G401.6 (cell line): ENCODE data around the gene P2RX5.
"Not testable (repeated sequence)": the region's sequence is repeated elsewhere in the genome, so short reads cannot be mapped to it uniquely, and the experiment has no call there.

Source experiments
- FAIRE-seq: peaks from 2 replicates; lab custom pipeline; 2012; peaks lifted over from hg19 to GRCh38; lab: Jason Lieb, UNC

Gene P2RX5

GRCh38 chr17:3710951-3711383 is 15.0 kb upstream of the P2RX5 start:
- no peak for FAIRE-seq

- no peak for FAIRE-seq
Measured at GRCh38 chr17:3708366-3708765, 12.4 kb upstream of the P2RX5 start.

DNA sequence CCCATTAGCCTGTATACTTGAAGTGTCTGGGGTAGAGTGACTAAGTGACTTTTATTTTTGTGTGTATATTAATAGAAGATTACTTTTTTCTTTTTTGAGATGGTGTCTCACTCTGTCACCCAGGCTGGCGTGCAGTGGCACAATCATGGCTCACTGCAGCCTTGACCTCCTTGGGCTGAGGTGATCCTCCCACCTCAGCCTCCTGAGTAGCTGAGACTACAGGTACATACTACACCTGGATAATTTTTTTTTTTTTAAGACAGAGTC is 9.7 kb upstream of the P2RX5 start:
- not testable (repeated sequence) for FAIRE-seq

GRCh38 chr17:3704931-3705717 is 9.2 kb upstream of the P2RX5 start:
- no peak for FAIRE-seq

DNA sequence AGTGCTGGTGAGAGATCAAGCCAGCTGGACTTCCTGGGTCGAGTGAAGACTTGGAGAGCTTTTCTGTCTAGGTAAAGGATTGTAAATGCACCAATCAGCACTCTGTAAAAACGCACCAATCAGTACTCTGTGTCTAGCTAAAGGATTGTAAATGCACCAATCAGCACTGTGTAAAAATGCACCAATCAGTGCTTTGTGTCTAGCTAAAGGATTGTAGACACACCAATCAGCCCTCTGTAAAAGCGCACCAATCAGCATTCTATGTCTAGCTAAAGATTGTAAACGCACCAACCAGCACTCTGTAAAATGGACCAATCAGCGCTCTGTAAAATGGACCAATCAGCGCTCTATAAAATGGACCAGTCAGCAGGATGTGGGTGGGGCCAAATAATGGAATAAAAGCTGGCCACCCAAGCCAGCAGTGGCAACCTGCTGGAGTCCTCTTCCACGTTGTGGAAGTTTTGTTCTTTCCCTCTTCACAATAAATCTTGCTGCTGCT is 6.1 kb upstream of the P2RX5 start:
- not testable (repeated sequence) for FAIRE-seq

- no peak for FAIRE-seq
Measured at GRCh38 chr17:3699951-3700350, 4.0 kb upstream of the P2RX5 start.

DNA sequence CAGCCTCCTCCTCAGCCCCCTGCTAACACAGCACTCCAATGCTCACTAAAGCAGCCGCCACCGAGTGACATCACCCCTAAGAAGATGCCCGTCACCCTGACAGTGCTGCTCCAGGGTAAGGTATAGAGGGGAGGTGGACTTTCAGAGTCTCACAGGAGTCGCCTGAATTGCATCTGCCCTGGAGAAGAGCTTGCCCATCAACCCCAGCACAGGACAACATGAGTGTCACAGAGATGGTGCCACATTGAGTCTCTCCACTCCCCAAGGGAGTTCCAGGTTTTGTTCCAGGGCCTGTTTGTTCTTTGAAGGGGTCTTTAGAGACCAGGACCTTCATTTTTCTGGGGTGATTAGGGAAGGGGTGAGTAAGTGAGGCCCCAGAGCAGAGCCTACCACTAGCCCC is 2.2 kb upstream of the P2RX5 start:
- FAIRE-seq: no peak

DNA sequence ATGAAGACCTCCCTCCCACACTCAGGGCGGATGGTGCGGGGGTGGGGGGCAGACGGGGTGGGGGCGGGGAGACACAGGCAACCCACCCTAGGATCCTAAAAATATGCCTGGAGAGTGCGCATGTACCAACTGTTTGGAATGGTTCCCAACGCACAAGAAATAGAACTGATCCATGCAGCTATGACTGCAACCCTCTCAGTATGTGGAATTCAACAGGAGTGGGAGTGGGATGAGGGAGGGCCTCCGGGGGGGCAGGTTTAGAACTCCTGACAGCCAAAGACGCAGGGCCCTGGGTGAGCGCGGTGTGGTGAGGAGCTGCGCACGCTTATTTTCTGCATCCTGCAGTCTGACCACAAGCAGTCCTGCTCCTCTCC is 1.1 kb upstream of the P2RX5 start:
- no peak for FAIRE-seq

GRCh38 chr17:3695129-3695722 is 729 bp downstream of the P2RX5 start:
- no peak for FAIRE-seq

GRCh38 chr17:3693829-3694231 is 2.1 kb downstream of the P2RX5 start:
- no peak for FAIRE-seq

DNA sequence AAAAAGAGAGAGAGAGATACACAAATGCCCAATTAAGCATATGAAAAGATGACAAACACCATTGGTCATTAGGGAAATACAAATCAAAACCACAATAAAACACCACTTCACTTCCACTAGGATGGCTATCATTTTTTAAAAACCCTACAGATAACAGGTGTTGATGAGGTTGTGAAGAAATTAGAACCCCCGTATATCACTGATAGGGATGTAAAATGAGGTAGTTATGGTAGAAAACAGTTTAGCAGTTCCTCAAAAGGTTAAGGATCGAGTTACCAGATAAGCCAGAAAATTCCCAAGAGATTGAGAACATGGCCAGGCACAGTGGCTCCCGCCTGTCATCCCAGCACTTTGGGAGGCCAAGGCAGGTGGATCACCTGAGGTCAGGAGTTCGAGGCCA is 2.8 kb downstream of the P2RX5 start:
- no peak for FAIRE-seq

GRCh38 chr17:3692346-3692745 is 3.6 kb downstream of the P2RX5 start:
- FAIRE-seq: no peak

- FAIRE-seq: no peak
Measured at GRCh38 chr17:3691617-3692067, 4.3 kb downstream of the P2RX5 start.

GRCh38 chr17:3690094-3690715 is 5.8 kb downstream of the P2RX5 start:
- FAIRE-seq: no peak

DNA sequence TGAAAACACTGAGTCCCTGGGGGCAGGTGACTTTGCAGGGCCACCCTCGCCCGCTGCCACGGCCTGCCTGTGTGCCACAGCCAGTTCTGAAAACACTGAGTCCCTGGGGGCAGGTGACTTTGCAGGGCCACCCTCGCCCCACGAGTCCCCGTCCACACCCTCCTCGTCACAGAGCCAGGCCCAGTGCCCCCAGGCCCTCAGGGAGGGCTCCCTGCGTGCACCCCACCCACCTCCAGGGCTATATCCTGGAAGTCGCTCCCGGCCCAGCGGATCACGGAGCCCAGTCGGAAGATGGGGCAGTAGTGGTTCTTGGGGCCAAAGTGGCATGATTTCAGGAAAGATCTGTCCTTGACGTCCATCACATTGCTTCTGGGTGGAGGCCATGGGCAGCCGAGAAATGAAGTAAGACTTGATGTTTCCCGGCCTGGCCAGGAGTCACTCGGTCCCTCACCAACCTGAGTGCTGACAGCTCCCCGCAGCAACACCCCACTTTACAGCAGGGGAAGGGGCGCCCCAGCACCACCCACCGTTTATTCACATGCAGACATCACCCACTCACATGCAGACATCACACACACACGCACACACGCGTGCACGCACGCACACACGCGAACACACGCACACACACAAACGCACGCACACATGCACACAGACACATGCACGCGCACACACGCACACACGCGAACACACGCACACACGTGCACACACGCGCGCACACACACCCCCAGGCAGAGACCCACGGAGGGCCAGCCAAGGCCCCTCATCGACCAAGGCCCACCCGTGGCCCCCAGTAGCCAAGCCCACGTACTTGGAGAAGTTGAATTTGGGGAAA is 6.5 kb downstream of the P2RX5 start:
- no peak for FAIRE-seq

DNA sequence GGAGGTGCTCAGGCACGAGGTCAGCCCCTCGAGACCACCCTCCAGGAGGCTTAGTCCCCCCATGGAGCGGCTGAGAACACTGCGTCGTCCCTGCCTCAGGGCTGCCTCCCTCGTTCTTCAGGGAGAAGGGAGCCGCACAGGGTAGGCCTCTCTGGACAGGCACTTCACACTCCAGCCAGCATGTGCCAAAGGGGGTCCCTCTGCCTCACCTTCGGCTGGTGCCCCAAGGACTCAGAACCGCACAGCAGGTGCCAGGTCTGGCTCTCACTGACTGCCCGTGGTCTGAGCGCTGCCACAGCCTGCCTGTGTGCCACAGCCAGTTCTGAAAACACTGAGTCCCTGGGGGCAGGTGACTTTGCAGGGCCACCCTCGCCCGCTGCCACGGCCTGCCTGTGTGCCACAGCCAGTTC is 7.1 kb downstream of the P2RX5 start:
- FAIRE-seq: no peak

DNA sequence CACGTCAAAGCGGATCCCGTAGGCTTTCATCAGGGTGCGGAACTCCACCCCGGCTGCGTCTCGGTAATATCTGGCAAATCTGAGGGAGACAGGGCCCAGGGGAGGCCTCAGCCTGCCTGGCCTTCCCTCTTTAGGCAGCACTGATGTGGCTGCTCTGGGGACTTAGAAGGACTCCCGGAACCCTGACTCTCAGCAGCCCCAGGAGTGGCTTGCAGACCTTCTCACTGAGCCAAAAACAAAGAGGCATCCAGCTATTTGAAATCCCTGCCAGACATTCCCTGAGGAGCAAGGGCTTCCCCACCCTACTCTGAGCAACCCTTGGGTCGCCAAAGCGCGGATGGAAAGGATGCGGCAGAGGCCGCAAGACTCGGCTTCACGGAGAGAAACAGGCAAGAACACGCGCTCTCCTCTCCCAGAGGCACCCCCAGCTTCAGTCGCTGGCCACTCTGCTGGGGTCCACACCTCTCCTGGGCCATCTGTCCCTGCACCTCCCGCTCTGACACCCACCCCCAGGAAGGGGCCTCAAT is 7.9 kb downstream of the P2RX5 start:
- peak; percentile 57 for FAIRE-seq

DNA sequence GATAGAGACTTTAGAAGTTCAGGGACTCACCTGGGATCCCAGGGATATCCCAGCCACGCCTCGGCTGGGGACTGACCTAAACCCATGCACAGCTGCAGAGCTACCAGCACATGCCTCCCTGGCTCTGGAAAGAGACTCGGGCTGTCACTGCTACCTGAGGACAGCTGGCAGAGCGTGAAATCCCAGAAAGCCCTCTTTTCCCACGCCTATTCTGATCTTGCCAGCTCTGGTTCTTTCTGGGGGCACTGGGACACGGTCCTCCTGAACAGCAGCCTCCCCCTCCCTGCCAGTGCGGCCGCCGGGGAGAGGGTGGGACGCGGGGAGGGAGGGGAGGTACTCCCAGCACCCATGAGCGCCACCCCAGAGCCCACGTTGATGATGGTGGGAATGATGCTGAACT is 10.8 kb downstream of the P2RX5 start:
- FAIRE-seq: no peak

GRCh38 chr17:3683054-3683511 is 12.9 kb downstream of the P2RX5 start:
- no peak for FAIRE-seq

- no peak for FAIRE-seq
Measured at GRCh38 chr17:3682033-3682432, 13.9 kb downstream of the P2RX5 start.

DNA sequence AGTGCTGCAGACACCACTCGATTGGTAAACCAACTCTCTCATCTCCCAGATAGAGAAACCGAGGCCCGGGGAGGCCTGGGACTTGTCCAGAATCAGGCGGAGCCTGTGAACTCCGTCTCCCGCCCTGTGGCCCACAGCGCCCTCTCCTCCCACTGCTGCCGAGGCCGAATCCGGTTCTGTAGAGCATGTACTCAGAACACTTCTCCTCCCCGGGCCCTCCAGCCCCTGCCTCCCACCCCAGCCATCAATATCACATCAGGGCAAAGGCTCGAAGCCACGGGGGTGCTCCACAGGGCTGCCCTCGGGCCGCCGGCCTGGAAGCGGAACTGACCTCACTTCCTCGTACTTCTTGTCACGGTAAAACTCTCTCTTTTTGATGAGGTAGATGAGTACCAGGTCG is 14.4 kb downstream of the P2RX5 start:
- FAIRE-seq: no peak

DNA sequence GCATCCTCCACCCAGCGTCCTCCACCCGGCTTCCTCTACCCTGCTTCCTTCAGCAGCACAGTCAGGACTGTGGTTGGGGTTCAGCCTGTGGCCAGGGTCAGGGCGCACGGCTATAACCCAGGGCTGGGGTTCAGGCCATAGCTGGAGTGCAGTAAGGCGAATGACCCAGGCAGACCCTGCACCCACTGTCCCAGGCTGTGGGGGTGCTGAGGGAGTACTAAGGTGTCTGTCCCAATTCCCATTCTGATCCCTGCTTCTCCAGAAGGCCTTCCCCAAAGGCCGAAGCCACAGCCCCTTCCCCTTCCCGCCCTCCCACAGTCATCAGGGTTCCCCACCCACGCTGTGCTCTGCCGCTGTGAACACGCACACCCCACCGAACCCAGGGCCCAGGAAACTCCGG is 14.9 kb downstream of the P2RX5 start:
- no peak for FAIRE-seq
